ENCODE results near the gene CDK5RAP1.

The CDK5RAP1 gene

GRCh38 chr20:33348136-33348937 is 53.0 kb downstream of the CDK5RAP1 start:
- no peak overlapping the region for H3K4me3 ChIP-seq (ENCODE audit: low read depth, low read length)

GRCh38 chr20:33345342-33345741 is 56.0 kb downstream of the CDK5RAP1 start:
- H3K4me3 ChIP-seq (ENCODE audit: low read depth, low read length) = no peak overlapping the region
- TF ChIP-seq CTCF (IDR thresholded peaks at IDR 0.05; ENCODE audit: low read depth, low read length) (no peak), MAX (IDR thresholded peaks at IDR 0.05; ENCODE audit: low read depth, low read length) (no peak), MYC (IDR thresholded peaks at IDR 0.05; ENCODE audit: low read depth, low read length) (no peak), POLR2A (IDR thresholded peaks at IDR 0.05; ENCODE audit: extremely low read depth, insufficient read length) (no peak)
- no peak for DNase-seq (ENCODE audit: low read depth)

More at GRCh38 chr20:33348136-33348937, 53.0 kb downstream of the CDK5RAP1 start:
- TF ChIP-seq MAX (IDR thresholded peaks at IDR 0.05; ENCODE audit: low read depth, low read length) (no peak), POLR2A (IDR thresholded peaks at IDR 0.05; ENCODE audit: extremely low read depth, insufficient read length) (no peak), MYC (IDR thresholded peaks at IDR 0.05; ENCODE audit: low read depth, low read length) (no peak), CTCF (IDR thresholded peaks at IDR 0.05; ENCODE audit: low read depth, low read length) (no peak)
- DNase-seq (ENCODE audit: low read depth) = no peak

GRCh38 chr20:33343521-33343920 is 57.8 kb downstream of the CDK5RAP1 start:
- no peak for DNase-seq (ENCODE audit: low read depth)
- H3K4me3 ChIP-seq (ENCODE audit: low read depth, low read length) = no peak overlapping the region
- TF ChIP-seq POLR2A (IDR thresholded peaks at IDR 0.05; ENCODE audit: extremely low read depth, insufficient read length) (no peak), CTCF (IDR thresholded peaks at IDR 0.05; ENCODE audit: low read depth, low read length) (no peak), MAX (IDR thresholded peaks at IDR 0.05; ENCODE audit: low read depth, low read length) (no peak), MYC (IDR thresholded peaks at IDR 0.05; ENCODE audit: low read depth, low read length) (no peak)

- H3K4me3 ChIP-seq (ENCODE audit: low read depth, low read length) = no peak overlapping the region
- TF ChIP-seq MYC (IDR thresholded peaks at IDR 0.05; ENCODE audit: low read depth, low read length) = no peak
- no peak for TF ChIP-seq MAX (IDR thresholded peaks at IDR 0.05; ENCODE audit: low read depth, low read length)
- no peak for TF ChIP-seq CTCF (IDR thresholded peaks at IDR 0.05; ENCODE audit: low read depth, low read length)
- no peak for TF ChIP-seq POLR2A (IDR thresholded peaks at IDR 0.05; ENCODE audit: extremely low read depth, insufficient read length)
- no peak for DNase-seq (ENCODE audit: low read depth)
These were observed 61.7 kb downstream of the CDK5RAP1 start for GRCh38 chr20:33339515-33340058.

- H3K4me3 ChIP-seq (ENCODE audit: low read depth, low read length) = no peak overlapping the region
- no peak for DNase-seq (ENCODE audit: low read depth)
- TF ChIP-seq MAX (IDR thresholded peaks at IDR 0.05; ENCODE audit: low read depth, low read length) (no peak), CTCF (IDR thresholded peaks at IDR 0.05; ENCODE audit: low read depth, low read length) (no peak), POLR2A (IDR thresholded peaks at IDR 0.05; ENCODE audit: extremely low read depth, insufficient read length) (no peak), MYC (IDR thresholded peaks at IDR 0.05; ENCODE audit: low read depth, low read length) (no peak)
These were observed 62.7 kb downstream of the CDK5RAP1 start for GRCh38 chr20:33338467-33339258.
